ENCODE measurements around the gene ZSCAN12.

Gene ZSCAN12

DNA sequence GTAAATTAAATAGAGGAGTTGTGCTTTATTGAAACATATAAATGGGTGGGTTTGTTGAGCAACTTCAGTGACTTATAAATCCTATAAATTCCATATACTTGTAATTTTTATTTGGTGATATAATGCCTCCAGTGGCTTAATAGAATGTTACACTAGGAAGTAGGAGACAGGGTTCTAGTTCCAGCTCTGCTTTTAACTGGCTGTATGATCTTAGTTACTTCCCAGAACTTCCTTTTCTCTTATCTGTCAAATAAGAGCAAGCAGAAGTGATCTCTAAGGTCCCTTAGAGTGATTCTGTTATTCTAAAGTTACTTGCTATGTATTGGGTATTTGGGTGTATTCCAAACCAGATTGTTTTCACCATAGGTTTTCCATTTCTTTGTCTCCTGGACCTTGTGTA is 33.6 kb upstream of the ZSCAN12 start:
- TF ChIP-seq, protein P1, sequence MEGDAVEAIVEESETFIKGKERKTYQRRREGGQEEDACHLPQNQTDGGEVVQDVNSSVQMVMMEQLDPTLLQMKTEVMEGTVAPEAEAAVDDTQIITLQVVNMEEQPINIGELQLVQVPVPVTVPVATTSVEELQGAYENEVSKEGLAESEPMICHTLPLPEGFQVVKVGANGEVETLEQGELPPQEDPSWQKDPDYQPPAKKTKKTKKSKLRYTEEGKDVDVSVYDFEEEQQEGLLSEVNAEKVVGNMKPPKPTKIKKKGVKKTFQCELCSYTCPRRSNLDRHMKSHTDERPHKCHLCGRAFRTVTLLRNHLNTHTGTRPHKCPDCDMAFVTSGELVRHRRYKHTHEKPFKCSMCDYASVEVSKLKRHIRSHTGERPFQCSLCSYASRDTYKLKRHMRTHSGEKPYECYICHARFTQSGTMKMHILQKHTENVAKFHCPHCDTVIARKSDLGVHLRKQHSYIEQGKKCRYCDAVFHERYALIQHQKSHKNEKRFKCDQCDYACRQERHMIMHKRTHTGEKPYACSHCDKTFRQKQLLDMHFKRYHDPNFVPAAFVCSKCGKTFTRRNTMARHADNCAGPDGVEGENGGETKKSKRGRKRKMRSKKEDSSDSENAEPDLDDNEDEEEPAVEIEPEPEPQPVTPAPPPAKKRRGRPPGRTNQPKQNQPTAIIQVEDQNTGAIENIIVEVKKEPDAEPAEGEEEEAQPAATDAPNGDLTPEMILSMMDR (IDR thresholded peaks at IDR 0.05; ENCODE audit: low read depth, low read length), result no peak
- no peak for DNase-seq (ENCODE audit: extremely low read depth, low read depth)

DNA sequence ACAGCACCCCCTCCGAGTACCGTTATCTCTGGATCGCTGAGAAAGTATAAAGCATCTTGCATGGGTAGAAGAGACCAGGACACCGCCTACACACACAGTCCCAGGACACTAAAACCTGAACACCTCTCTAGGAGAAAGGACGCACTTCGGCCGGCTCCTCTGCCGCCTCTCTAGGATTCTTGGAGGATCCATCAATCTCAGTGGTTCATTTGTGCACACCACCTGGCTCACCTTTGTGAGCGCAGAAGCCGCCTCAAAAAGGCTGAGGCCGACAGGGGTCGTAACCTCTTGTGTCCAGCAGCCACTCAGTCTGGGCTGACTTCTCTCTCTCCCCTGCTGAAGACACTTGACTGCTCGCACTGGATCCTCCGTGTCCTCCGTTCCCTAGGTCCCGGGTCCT is 30.2 kb upstream of the ZSCAN12 start:
- no peak for DNase-seq (ENCODE audit: extremely low read depth, low read depth)
- TF ChIP-seq, protein P1 (IDR thresholded peaks at IDR 0.05; ENCODE audit: low read depth, low read length), result no peak

DNA sequence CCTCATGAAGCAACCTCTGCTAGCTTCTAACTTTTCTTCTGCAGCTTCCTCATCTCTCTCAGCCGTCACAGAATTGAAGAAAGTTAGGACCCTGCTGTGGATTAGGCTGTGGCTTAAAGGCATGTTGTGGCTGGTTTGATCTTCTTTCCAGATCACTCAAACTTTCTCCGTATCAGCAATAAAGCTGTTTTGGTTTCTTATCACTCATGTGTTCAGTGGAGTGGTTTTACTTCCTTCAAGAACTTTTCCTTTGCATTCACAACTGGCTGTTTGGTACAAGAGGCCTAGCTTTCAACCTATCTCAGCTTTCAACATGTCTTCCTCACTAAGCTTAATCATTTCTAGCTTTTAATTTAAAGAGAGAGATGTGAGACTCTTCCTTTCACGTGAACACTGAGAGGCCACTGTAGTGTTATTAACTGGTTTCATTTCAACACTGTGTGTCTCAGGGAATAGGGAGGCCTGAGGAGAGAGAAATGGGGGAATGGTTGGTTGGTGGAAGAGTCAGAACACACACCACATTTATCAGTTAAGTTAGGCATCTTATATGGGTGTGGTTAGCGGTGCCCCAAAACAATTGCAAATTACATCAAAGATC is 26.5 kb upstream of the ZSCAN12 start:
- TF ChIP-seq, protein P1 (IDR thresholded peaks at IDR 0.05; ENCODE audit: low read depth, low read length), result no peak
- DNase-seq (ENCODE audit: extremely low read depth, low read depth), result no peak

DNA sequence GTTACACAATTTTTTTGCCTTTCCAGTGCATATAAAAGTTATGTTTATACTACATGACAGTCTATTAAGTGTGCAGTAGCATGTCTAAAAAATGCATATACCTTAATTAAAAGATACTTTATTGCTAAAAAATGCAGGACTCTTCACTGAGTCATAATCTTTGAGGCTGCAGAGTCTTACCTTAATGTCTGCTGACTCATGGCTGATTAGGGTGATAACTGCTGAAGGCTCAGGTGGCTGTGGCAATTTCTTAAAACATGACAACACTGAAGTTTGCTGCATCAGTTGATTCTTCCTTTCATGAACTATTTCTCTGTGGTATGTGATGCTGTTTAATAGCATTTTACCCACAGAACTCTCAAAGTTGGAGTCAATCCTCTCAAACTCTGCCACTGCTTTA is 24.6 kb upstream of the ZSCAN12 start:
- TF ChIP-seq, protein P1 (IDR thresholded peaks at IDR 0.05; ENCODE audit: low read depth, low read length), result no peak
- DNase-seq (ENCODE audit: extremely low read depth, low read depth), result no peak

DNA sequence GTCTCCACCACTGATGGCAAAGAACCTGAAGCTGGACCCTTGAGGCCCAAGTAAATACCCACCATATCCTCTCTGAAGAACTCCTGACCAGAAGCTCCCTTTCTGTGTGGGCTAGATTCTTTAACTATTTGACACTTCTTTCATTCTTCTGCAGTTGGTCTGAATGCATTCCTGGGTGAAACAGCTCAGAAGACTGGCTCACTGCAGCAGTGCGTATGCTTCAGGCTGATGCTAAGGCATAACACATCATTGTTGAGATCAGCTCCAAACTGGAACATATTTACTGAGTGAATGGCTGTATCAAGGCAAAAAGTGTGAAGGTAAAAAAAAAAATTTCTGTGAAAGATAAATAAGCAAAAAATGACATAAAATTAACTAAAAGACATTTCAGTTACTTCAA is 24.0 kb upstream of the ZSCAN12 start:
- DNase-seq (ENCODE audit: extremely low read depth, low read depth), result no peak
- TF ChIP-seq, protein P1 (IDR thresholded peaks at IDR 0.05; ENCODE audit: low read depth, low read length), result no peak

DNA sequence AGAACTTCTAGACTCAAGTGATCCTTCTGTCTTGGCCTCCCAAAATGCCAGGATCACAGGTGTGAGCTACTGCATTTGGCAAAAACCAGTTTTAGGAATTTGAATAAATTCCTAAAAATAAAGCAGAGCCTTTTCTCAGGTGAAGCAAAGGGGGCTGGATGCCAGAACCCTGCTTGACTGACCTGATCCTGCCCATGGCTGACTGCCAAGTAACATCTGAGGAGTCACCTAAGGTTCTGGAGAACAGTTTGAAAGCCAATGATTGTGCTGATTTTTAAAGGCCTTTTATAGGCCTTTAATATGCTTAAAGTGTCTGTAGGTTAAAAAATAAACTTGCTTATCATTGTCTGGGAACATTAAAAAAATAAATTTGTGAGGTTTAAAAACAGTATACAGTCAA is 14.1 kb upstream of the ZSCAN12 start:
- DNase-seq (ENCODE audit: extremely low read depth, low read depth), result no peak
- TF ChIP-seq, protein P1 (IDR thresholded peaks at IDR 0.05; ENCODE audit: low read depth, low read length), result no peak

DNA sequence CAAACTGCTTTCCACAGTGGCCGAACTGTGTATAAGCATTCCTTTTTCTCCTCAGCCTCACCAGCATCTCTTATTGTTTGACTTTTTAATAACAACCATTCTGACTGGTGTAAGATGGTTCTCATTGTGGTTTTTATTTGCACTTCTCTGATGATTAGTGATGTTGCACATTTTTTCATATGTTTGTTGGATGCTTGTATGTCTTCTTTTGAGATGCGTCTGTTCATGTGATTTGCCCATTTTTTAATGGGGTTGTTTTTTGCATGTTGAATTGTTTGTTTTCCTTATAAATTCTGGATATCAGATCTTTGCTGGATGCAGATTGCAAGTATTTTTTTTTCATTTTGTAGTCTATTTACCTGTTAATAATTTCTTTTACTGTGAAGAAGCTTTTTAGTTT is 11.2 kb upstream of the ZSCAN12 start:
- DNase-seq (ENCODE audit: extremely low read depth, low read depth), result no peak
- TF ChIP-seq, protein P1 (IDR thresholded peaks at IDR 0.05; ENCODE audit: low read depth, low read length), result no peak
